HTR-8/SVneo (cell line): ENCODE data around the gene NT5C3A.
"Not testable (repeated sequence)": the region's sequence is repeated elsewhere in the genome, so short reads cannot be mapped to it uniquely, and the experiment has no call there.

Source experiments
- DNase-seq: peaks from one replicate; pipeline ENCODE4 v3.0.0; 2011; ENCODE audit warnings: low spot score, mixed read lengths; ENCODE audit not compliant: insufficient read length
- FAIRE-seq: peaks from 2 replicates; lab custom pipeline; 2011; peaks lifted over from hg19 to GRCh38; lab: Jason Lieb, UNC

Gene NT5C3A

GRCh38 chr7:32991975-32992700 lies 70.4 kb downstream of the NT5C3A start:
- not testable (repeated sequence) for FAIRE-seq, DNase-seq

- not testable (repeated sequence) for FAIRE-seq, DNase-seq
These were observed 71.4 kb downstream of the NT5C3A start for GRCh38 chr7:32991068-32991585.

- not testable (repeated sequence) for FAIRE-seq, DNase-seq
These were observed 74.4 kb downstream of the NT5C3A start for GRCh38 chr7:32988148-32988547.

GRCh38 chr7:32979902-32980301 lies 82.7 kb downstream of the NT5C3A start:
- DNase-seq, FAIRE-seq: not testable (repeated sequence)

- FAIRE-seq, DNase-seq: not testable (repeated sequence)
These were observed 83.3 kb downstream of the NT5C3A start for GRCh38 chr7:32979246-32979645.

GRCh38 chr7:32977159-32977558 lies 85.4 kb downstream of the NT5C3A start:
- not testable (repeated sequence) for FAIRE-seq, DNase-seq

GRCh38 chr7:32971967-32972366 lies 90.6 kb downstream of the NT5C3A start:
- FAIRE-seq, DNase-seq: not testable (repeated sequence)

GRCh38 chr7:32967268-32967582 lies 95.4 kb downstream of the NT5C3A start:
- FAIRE-seq, DNase-seq: not testable (repeated sequence)

GRCh38 chr7:32966489-32967267 lies 95.9 kb downstream of the NT5C3A start:
- not testable (repeated sequence) for DNase-seq, FAIRE-seq

GRCh38 chr7:32964461-32965159 lies 98.0 kb downstream of the NT5C3A start:
- not testable (repeated sequence) for DNase-seq
- peak; percentile 90 for FAIRE-seq
